ENCODE results near the gene VASN.

The VASN gene

GRCh38 chr16:4354512-4355409 is 16.9 kb upstream of the VASN start:
- DNase-seq = no peak

GRCh38 chr16:4356820-4357219 is 14.8 kb upstream of the VASN start:
- DNase-seq = no peak

- DNase-seq = no peak
These were observed 13.4 kb upstream of the VASN start for GRCh38 chr16:4358236-4358635.

GRCh38 chr16:4358831-4359561 is 12.7 kb upstream of the VASN start:
- peak; percentile 90 for DNase-seq

- no peak for DNase-seq
These were observed 11.7 kb upstream of the VASN start for GRCh38 chr16:4359914-4360313.

- DNase-seq = no peak
These were observed 11.1 kb upstream of the VASN start for GRCh38 chr16:4360538-4361021.

- no peak for DNase-seq
These were observed 10.4 kb upstream of the VASN start for GRCh38 chr16:4361033-4361943.

- no peak for DNase-seq
These were observed 9.7 kb upstream of the VASN start for GRCh38 chr16:4361944-4362311.

- no peak for DNase-seq
These were observed 9.0 kb upstream of the VASN start for GRCh38 chr16:4362476-4363135.

- no peak for DNase-seq
These were observed 7.2 kb upstream of the VASN start for GRCh38 chr16:4364196-4365013.

GRCh38 chr16:4365014-4365406 is 6.6 kb upstream of the VASN start:
- no peak for DNase-seq

GRCh38 chr16:4365615-4366014 is 6.0 kb upstream of the VASN start:
- DNase-seq = no peak

GRCh38 chr16:4366016-4366415 is 5.6 kb upstream of the VASN start:
- DNase-seq = no peak

- DNase-seq = no peak
These were observed 4.2 kb upstream of the VASN start for GRCh38 chr16:4367393-4367856.

- DNase-seq = no peak
These were observed 2.5 kb upstream of the VASN start for GRCh38 chr16:4369007-4369733.

GRCh38 chr16:4370151-4370550 is 1.5 kb upstream of the VASN start:
- DNase-seq = no peak

GRCh38 chr16:4370570-4371356 is 885 bp upstream of the VASN start:
- no peak for DNase-seq

- peak; percentile 70 for DNase-seq
These were observed 441 bp downstream of the VASN start for GRCh38 chr16:4372001-4372577.

GRCh38 chr16:4372578-4373355 is 1.1 kb downstream of the VASN start:
- no peak for DNase-seq

All from activated CD8-positive, alpha-beta memory T cell treated with anti-CD3 and anti-CD28 coated beads for 24 hours (primary cell).